B cell (primary cell): ENCODE data around the gene AHRR. TPM values are rescaled to one million over a fixed set of nuclear protein-coding genes. Genes with fewer than 3 reads are reported as not detected.

Experiments used
- ATAC-seq: fragments of 200-7000 bp; cut with Tn5 transposase; one replicate; pipeline ENCODE4 v1.10.0; 2021; ENCODE audit warnings: low read depth, mild to moderate bottlenecking, moderate number of reproducible peaks, moderate library complexity
- CTCF ChIA-PET: fragments of 350-600 bp; sonication (Branson Sonifier 250); formaldehyde crosslinking; loops from one replicate; lab custom pipeline; 2021; ENCODE audit warnings: antibody characterized with exemption, inconsistent platforms; lab: Charles Lee
- POLR2A ChIA-PET: fragments of 350-600 bp; sonication (Branson Sonifier 250); formaldehyde crosslinking; loops from one replicate; lab custom pipeline; 2021; ENCODE audit warnings: antibody characterized with exemption; lab: Charles Lee
- DNase-seq: peaks from one replicate; pipeline ENCODE4 v3.0.0; 2013
- H2AFZ ChIP-seq: 2 replicates; pipeline ENCODE4 v1.6.1; 2012; ENCODE audit warnings: mild to moderate bottlenecking, low read depth, low read length; ENCODE audit not compliant: insufficient read depth, poor library complexity, severe bottlenecking
- H3K27ac ChIP-seq, 2 donors: 1 replicate in 1 of 2; 2 replicates in 1 of 2; pipeline ENCODE4 v1.5.1; 2012 to 2013; ENCODE audit warnings: low read length in 2 of 2, mild to moderate bottlenecking in 2 of 2, moderate library complexity in 1 of 2
- H3K27me3 ChIP-seq, 4 experiments: fragments of 200-600 bp in 1 of 4; sonication (generic) in 1 of 4; replicated peaks in 1 of 4; 1 replicate in 2 of 4; 2 replicates in 2 of 4; pipeline versions ENCODE4 v1.6.1 to v1.7.0; 2013 to 2016; ENCODE audit warnings: low read length in 3 of 4, mild to moderate bottlenecking in 2 of 4, mixed read lengths in 1 of 4, moderate library complexity in 1 of 4; ENCODE audit not compliant: insufficient read depth in 4 of 4, control insufficient read depth in 3 of 4; ENCODE audit errors: control extremely low read depth in 1 of 4
- H3K36me3 ChIP-seq, 2 experiments: replicated peaks in 1 of 2; 1 replicate in 1 of 2; 2 replicates in 1 of 2; pipeline versions ENCODE4 v1.6.1 to v1.7.1; 2013; ENCODE audit warnings: low read length in 1 of 2; ENCODE audit not compliant: insufficient read depth in 2 of 2, control insufficient read depth in 1 of 2; ENCODE audit errors: control extremely low read depth in 1 of 2, extremely low read depth in 1 of 2
- H3K4me1 ChIP-seq, 2 donors: fragments of 200-600 bp in 1 of 2; sonication (generic) in 1 of 2; 1 replicate in 1 of 2; 2 replicates in 1 of 2; pipeline versions ENCODE4 v1.5.1 to v1.6.1; 2013 to 2017; ENCODE audit warnings: low read length in 2 of 2; ENCODE audit not compliant: control insufficient read depth in 2 of 2, insufficient read depth in 2 of 2
- H3K4me2 ChIP-seq: replicated peaks from 2 replicates; pipeline ENCODE3; 2012; ENCODE audit warnings: mild to moderate bottlenecking, low read depth, low read length; ENCODE audit not compliant: poor library complexity, severe bottlenecking
- H3K4me3 ChIP-seq, 5 experiments: fragments of 200-600 bp in 1 of 5; sonication (generic) in 1 of 5; 1 replicate in 3 of 5; 2 replicates in 2 of 5; pipeline versions ENCODE4 v1.5.1 to v1.7.0; 2011 to 2016; ENCODE audit warnings: low read length in 4 of 5, mild to moderate bottlenecking in 4 of 5, low read depth in 2 of 5, control low read depth in 1 of 5, moderate library complexity in 1 of 5; ENCODE audit not compliant: insufficient read depth in 1 of 5; ENCODE audit errors: control extremely low read depth in 1 of 5, extremely low read depth in 1 of 5
- H3K79me2 ChIP-seq: fragments of 200-600 bp; sonication (generic); one replicate; pipeline ENCODE4 v1.6.0; 2016; ENCODE audit warnings: low read length; ENCODE audit not compliant: control insufficient read depth, insufficient read depth
- H3K9ac ChIP-seq: fragments of 200-600 bp; sonication (generic); 2 replicates; pipeline ENCODE4 v1.6.1; 2017; ENCODE audit warnings: mild to moderate bottlenecking, low read length, moderate library complexity
- H3K9me3 ChIP-seq, 3 donors: one replicate each; pipeline versions ENCODE4 v1.6.1 to v1.7.1; 2013; ENCODE audit warnings: low read length in 2 of 3; ENCODE audit not compliant: control insufficient read depth in 2 of 3, insufficient read depth in 1 of 3; ENCODE audit errors: control extremely low read depth in 1 of 3
- H4K20me1 ChIP-seq: 2 replicates; pipeline ENCODE4 v1.6.0; 2012; ENCODE audit warnings: mild to moderate bottlenecking, low read length; ENCODE audit not compliant: insufficient read depth, control insufficient read depth, poor library complexity, severe bottlenecking
- H3K27ac Mint-ChIP-seq: one replicate; pipeline ENCODE4 v1.8.0; 2021; ENCODE audit warnings: mixed read lengths
- H3K27me3 Mint-ChIP-seq: one replicate; pipeline ENCODE4 v1.8.0; 2021; ENCODE audit warnings: mixed read lengths
- H3K4me1 Mint-ChIP-seq: one replicate; pipeline ENCODE4 v1.8.0; 2021; ENCODE audit warnings: mixed read lengths
- H3K4me3 Mint-ChIP-seq: one replicate; pipeline ENCODE4 v1.8.0; 2021; ENCODE audit warnings: mixed read lengths
- H3K9me3 Mint-ChIP-seq: one replicate; pipeline ENCODE4 v1.8.0; 2022; ENCODE audit warnings: mixed read lengths; ENCODE audit not compliant: insufficient read depth
- CTCF ChIP-seq: fragments of 200-600 bp; IDR thresholded peaks from one replicate; pipeline ENCODE4 v1.8.0; 2022; ENCODE audit warnings: antibody characterized with exemption, mild to moderate bottlenecking
- EZH2 ChIP-seq: IDR thresholded peaks from 2 replicates; pipeline ENCODE4 v1.6.1; 2012; ENCODE audit warnings: borderline replicate concordance, low read depth, mild to moderate bottlenecking, moderate library complexity, low read length; ENCODE audit not compliant: insufficient read depth, poor library complexity, severe bottlenecking
- WGBS: methylation state at CpG from one replicate; pipeline ENCODE4 v1.1.5; 2013; ENCODE audit warnings: missing lambda C conversion rate; ENCODE audit not compliant: insufficient coverage; 5-methylcytosine and 5-hydroxymethylcytosine counted together
- intact Hi-C: fragments of 100-400 bp; cut with micrococcal nuclease; formaldehyde crosslinking; loops from one replicate; pipeline ENCODE4 v1.10.0; 2022
- polyA plus RNA-seq: library from polyadenylated mRNA; depleted of rRNA; stranded (reverse); fragments of >200 nt; gene quantifications from 2 replicates; pipeline ENCODE4 v1.2.3, GENCODE V29; 2012
- total RNA-seq, 2 donors: library from RNA; stranded (reverse); fragments of 120-200 nt in 1 of 2; gene quantifications; 1 replicate in 1 of 2; 2 replicates in 1 of 2; pipeline versions ENCODE4 v1.2.3 to v1.2.4, GENCODE V29; 2013 to 2022

The AHRR gene
- total and polyA plus RNA-seq, 2 donors (not counting 1 experiment from before 2014, with no cell fraction given), result 0.13 to 1.7 TPM

GRCh38 chr5:421901-422300, 100.4 kb downstream of the AHRR start:
- POLR2A ChIA-PET, result no interaction called here
- H4K20me1 ChIP-seq, result no peaks in the 10 kb centered on the region
- ATAC-seq (no peak), DNase-seq (no peak)
- Mint-ChIP-seq H3K4me1 (peaks cover 14% of the 10 kb centered on the region), H3K9me3 (no peaks in the 10 kb centered on the region), H3K4me3 (no peak overlapping the region), H3K27me3 (no peaks in the 10 kb centered on the region), H3K27ac (no peak overlapping the region)
- peaks cover 5 to 12% of the 10 kb centered on the region in 2 donors for H3K4me1 ChIP-seq
- 95% methylated on average over 13 of the region's 13 CpGs for WGBS
- H3K9me3 ChIP-seq, result peaks cover 0 to 4% (median 0%) of the 10 kb centered on the region in 3 donors
- H3K36me3 ChIP-seq, result no peaks in the 10 kb centered on the region
- H3K27me3 ChIP-seq, result peaks cover 0 to 3% (median 0%) of the 10 kb centered on the region in 4 experiments
- H3K4me3 ChIP-seq, result no peak overlapping the region
- no peak overlapping the region for H3K27ac ChIP-seq
- no peak overlapping the region for H3K9ac ChIP-seq
- H3K4me2 ChIP-seq, result no peak overlapping the region
- no peak overlapping the region for H2AFZ ChIP-seq
- TF ChIP-seq EZH2 (no peak), CTCF (no peak)
- intact Hi-C loops, result no loop called here
- no peaks in the 10 kb centered on the region for H3K79me2 ChIP-seq
- CTCF ChIA-PET, result no interaction called here

- ChIA-PET CTCF (no interaction called here), POLR2A (no interaction called here)
- Histone ChIP-seq H3K27ac (no peak overlapping the region), H3K79me2 (no peaks in the 10 kb centered on the region), H3K27me3 (peaks cover 0 to 3% (median 0%) of the 10 kb centered on the region in 4 experiments), H3K9ac (no peak overlapping the region), H2AFZ (no peak overlapping the region), H3K4me3 (no peak overlapping the region), H3K4me2 (no peak overlapping the region), H3K4me1 (peaks cover 5 to 12% of the 10 kb centered on the region in 2 donors), H4K20me1 (no peaks in the 10 kb centered on the region), H3K36me3 (no peaks in the 10 kb centered on the region), H3K9me3 (peaks cover 0 to 7% (median 0%) of the 10 kb centered on the region in 3 donors)
- H3K4me1 Mint-ChIP-seq, result peaks cover 14% of the 10 kb centered on the region
- intact Hi-C loops, result no loop called here
- H3K27me3 Mint-ChIP-seq, result no peaks in the 10 kb centered on the region
- H3K27ac Mint-ChIP-seq, result no peak overlapping the region
- no peak overlapping the region for H3K4me3 Mint-ChIP-seq
- DNase-seq (no peak), ATAC-seq (no peak)
- H3K9me3 Mint-ChIP-seq, result no peaks in the 10 kb centered on the region
- 91% methylated on average over 25 of the region's 32 CpGs for WGBS
- TF ChIP-seq CTCF, result no peak
- no peak for TF ChIP-seq EZH2
Measured at GRCh38 chr5:422323-423232, 101.1 kb downstream of the AHRR start.
